Nephron progenitor cell (in vitro differentiated cells): Measurements from ENCODE around the gene EPN2.

Experiments used
- DNase-seq: peaks from one replicate; pipeline ENCODE4 v3.0.0; 2021
- H3K27ac Mint-ChIP-seq: 2 replicates; pipeline ENCODE4 v1.8.0; 2021; ENCODE audit warnings: mild to moderate bottlenecking, moderate library complexity, mixed read lengths
- H3K27me3 Mint-ChIP-seq: 2 replicates; pipeline ENCODE4 v1.8.0; 2021; ENCODE audit warnings: mild to moderate bottlenecking, low read depth, mixed read lengths; ENCODE audit not compliant: poor library complexity
- H3K36me3 Mint-ChIP-seq: 2 replicates; pipeline ENCODE4 v1.8.0; 2021; ENCODE audit warnings: low read depth, mixed read lengths
- H3K4me1 Mint-ChIP-seq: 2 replicates; pipeline ENCODE4 v1.8.0; 2021; ENCODE audit warnings: mixed read lengths
- H3K4me3 Mint-ChIP-seq: 2 replicates; pipeline ENCODE4 v1.8.0; 2021; ENCODE audit warnings: mild to moderate bottlenecking, moderate library complexity, mixed read lengths
- H3K9me3 Mint-ChIP-seq: 2 replicates; pipeline ENCODE4 v1.8.0; 2021; ENCODE audit warnings: mild to moderate bottlenecking, moderate library complexity, mixed read lengths
- TF ChIP-seq, protein P1 (sequence below): fragments of 200-600 bp; sonication (generic); IDR thresholded peaks from 2 replicates; pipeline ENCODE4 v1.5.0; 2021; ENCODE audit warnings: antibody characterized with exemption

Gene EPN2

GRCh38 chr17:19294443-19294842 is 57.3 kb downstream of the EPN2 start:
- H3K9me3 Mint-ChIP-seq: no peaks in the 10 kb centered on the region
- H3K27me3 Mint-ChIP-seq: peaks cover 4% of the 10 kb centered on the region
- TF ChIP-seq, protein P1, sequence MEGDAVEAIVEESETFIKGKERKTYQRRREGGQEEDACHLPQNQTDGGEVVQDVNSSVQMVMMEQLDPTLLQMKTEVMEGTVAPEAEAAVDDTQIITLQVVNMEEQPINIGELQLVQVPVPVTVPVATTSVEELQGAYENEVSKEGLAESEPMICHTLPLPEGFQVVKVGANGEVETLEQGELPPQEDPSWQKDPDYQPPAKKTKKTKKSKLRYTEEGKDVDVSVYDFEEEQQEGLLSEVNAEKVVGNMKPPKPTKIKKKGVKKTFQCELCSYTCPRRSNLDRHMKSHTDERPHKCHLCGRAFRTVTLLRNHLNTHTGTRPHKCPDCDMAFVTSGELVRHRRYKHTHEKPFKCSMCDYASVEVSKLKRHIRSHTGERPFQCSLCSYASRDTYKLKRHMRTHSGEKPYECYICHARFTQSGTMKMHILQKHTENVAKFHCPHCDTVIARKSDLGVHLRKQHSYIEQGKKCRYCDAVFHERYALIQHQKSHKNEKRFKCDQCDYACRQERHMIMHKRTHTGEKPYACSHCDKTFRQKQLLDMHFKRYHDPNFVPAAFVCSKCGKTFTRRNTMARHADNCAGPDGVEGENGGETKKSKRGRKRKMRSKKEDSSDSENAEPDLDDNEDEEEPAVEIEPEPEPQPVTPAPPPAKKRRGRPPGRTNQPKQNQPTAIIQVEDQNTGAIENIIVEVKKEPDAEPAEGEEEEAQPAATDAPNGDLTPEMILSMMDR: no peak

GRCh38 chr17:19295473-19296135 is 58.4 kb downstream of the EPN2 start:
- no peak for DNase-seq
- Mint-ChIP-seq H3K9me3 (no peaks in the 10 kb centered on the region), H3K36me3 (no peaks in the 10 kb centered on the region), H3K4me3 (no peak overlapping the region), H3K4me1 (peaks cover 42% of the 10 kb centered on the region), H3K27ac (peak overlapping the region; percentile 57), H3K27me3 (peaks cover 4% of the 10 kb centered on the region)
- TF ChIP-seq, protein P1: no peak

More at GRCh38 chr17:19294443-19294842, 57.3 kb downstream of the EPN2 start:
- no peak overlapping the region for H3K4me3 Mint-ChIP-seq
- peaks cover 52% of the 10 kb centered on the region for H3K4me1 Mint-ChIP-seq
- H3K36me3 Mint-ChIP-seq: no peaks in the 10 kb centered on the region
- no peak for DNase-seq
- H3K27ac Mint-ChIP-seq: no peak overlapping the region

GRCh38 chr17:19296786-19297778 is 59.9 kb downstream of the EPN2 start:
- Mint-ChIP-seq H3K9me3 (no peaks in the 10 kb centered on the region), H3K36me3 (no peaks in the 10 kb centered on the region), H3K27me3 (no peaks in the 10 kb centered on the region), H3K4me3 (no peak overlapping the region), H3K4me1 (peaks cover 30% of the 10 kb centered on the region), H3K27ac (peak overlapping the region; percentile 89)
- DNase-seq: no peak
- TF ChIP-seq, protein P1: no peak

GRCh38 chr17:19298569-19299213 is 61.5 kb downstream of the EPN2 start:
- no peaks in the 10 kb centered on the region for H3K36me3 Mint-ChIP-seq
- DNase-seq: no peak
- TF ChIP-seq, protein P1: no peak
- H3K9me3 Mint-ChIP-seq: no peaks in the 10 kb centered on the region
- H3K27ac Mint-ChIP-seq: no peak overlapping the region
- H3K4me3 Mint-ChIP-seq: no peak overlapping the region
- H3K4me1 Mint-ChIP-seq: peaks cover 25% of the 10 kb centered on the region
- H3K27me3 Mint-ChIP-seq: no peaks in the 10 kb centered on the region

DNA sequence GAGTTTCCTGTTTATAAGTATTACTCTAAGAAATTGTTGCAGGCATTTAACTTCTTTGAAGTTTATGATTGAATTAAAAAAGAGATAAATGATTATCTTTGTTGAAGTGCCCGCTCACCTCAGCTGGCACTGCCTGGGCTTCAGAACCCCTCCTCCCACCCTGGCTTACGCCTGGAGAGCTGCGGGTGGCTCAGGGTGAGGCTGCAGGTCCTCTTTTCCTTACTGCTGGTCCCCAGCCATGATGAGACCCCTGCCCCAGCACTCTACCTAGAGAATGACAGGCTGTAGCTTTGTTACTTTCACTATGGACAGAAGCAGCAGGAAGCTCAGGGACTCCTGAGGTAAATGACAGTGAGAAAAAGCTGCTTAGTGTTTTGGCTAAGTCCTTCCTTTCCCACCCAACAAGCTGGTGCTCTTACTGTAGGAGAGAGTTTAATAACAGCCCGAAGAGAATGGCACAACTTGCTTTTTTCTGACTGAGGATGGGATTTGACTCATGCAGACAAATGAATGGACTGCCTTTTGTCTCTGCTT is 62.1 kb downstream of the EPN2 start:
- TF ChIP-seq, protein P1: no peak
- peaks cover 30% of the 10 kb centered on the region for H3K4me1 Mint-ChIP-seq
- H3K27me3 Mint-ChIP-seq: no peaks in the 10 kb centered on the region
- no peaks in the 10 kb centered on the region for H3K36me3 Mint-ChIP-seq
- H3K27ac Mint-ChIP-seq: no peak overlapping the region
- no peak for DNase-seq
- no peak overlapping the region for H3K4me3 Mint-ChIP-seq
- no peaks in the 10 kb centered on the region for H3K9me3 Mint-ChIP-seq
